Trophoblast cell (in vitro differentiated cells and primary cell): ENCODE measurements around the gene NDUFB11.

Source experiments
- DNase-seq, 2 donors: peaks; one replicate each; pipeline ENCODE4 v3.0.0-alpha.2; 2016
- H2AFZ ChIP-seq: 2 replicates; pipeline ENCODE4 v1.6.1; 2013; ENCODE audit warnings: low read length, moderate library complexity, mild to moderate bottlenecking; ENCODE audit not compliant: insufficient read depth, poor library complexity
- H2AK5ac ChIP-seq: 2 replicates; pipeline ENCODE4 v1.6.1; 2013; ENCODE audit warnings: mild to moderate bottlenecking, low read length
- H2BK120ac ChIP-seq: 2 replicates; pipeline ENCODE4 v1.6.1; 2013; ENCODE audit warnings: low read length, mild to moderate bottlenecking, moderate library complexity; ENCODE audit not compliant: insufficient read depth, poor library complexity
- H2BK12ac ChIP-seq: 2 replicates; pipeline ENCODE4 v1.6.1; 2013; ENCODE audit warnings: mild to moderate bottlenecking, low read length, moderate library complexity
- H2BK5ac ChIP-seq: 2 replicates; pipeline ENCODE4 v1.6.1; 2013; ENCODE audit warnings: low read length, low read depth, moderate library complexity, mild to moderate bottlenecking; ENCODE audit not compliant: poor library complexity
- H3K14ac ChIP-seq: 2 replicates; pipeline ENCODE4 v1.6.1; 2013; ENCODE audit warnings: mild to moderate bottlenecking, low read length
- H3K18ac ChIP-seq: 2 replicates; pipeline ENCODE4 v1.6.1; 2013; ENCODE audit warnings: mild to moderate bottlenecking, low read length
- H3K23ac ChIP-seq: 2 replicates; pipeline ENCODE4 v1.6.1; 2013; ENCODE audit warnings: low read length
- H3K27ac ChIP-seq: 2 replicates; pipeline ENCODE4 v1.5.1; 2013; ENCODE audit warnings: low read depth, mild to moderate bottlenecking, inconsistent platforms, low read length, moderate library complexity
- H3K27me3 ChIP-seq: 2 replicates; pipeline ENCODE4 v1.6.1; 2013; ENCODE audit warnings: inconsistent platforms, mild to moderate bottlenecking, low read length, moderate library complexity; ENCODE audit not compliant: insufficient read depth
- H3K36me3 ChIP-seq, 2 experiments: 1 replicate in 1 of 2; 2 replicates in 1 of 2; pipeline ENCODE4 v1.6.1; 2013; ENCODE audit warnings: low read length in 2 of 2, mild to moderate bottlenecking in 2 of 2, moderate library complexity in 1 of 2; ENCODE audit not compliant: insufficient read depth in 2 of 2, control insufficient read depth in 1 of 2
- H3K4ac ChIP-seq: 2 replicates; pipeline ENCODE4 v1.6.1; 2013; ENCODE audit warnings: low read depth, mild to moderate bottlenecking, low read length, moderate library complexity
- H3K4me1 ChIP-seq, 2 experiments: 1 replicate in 1 of 2; 2 replicates in 1 of 2; pipeline ENCODE4 v1.6.1; 2013; ENCODE audit warnings: low read length in 2 of 2, mild to moderate bottlenecking in 2 of 2, moderate library complexity in 1 of 2; ENCODE audit not compliant: insufficient read depth in 2 of 2, control insufficient read depth in 1 of 2
- H3K4me2 ChIP-seq: 2 replicates; pipeline ENCODE4 v1.6.1; 2013; ENCODE audit warnings: inconsistent platforms, mild to moderate bottlenecking, low read length, moderate library complexity
- H3K4me3 ChIP-seq: 2 replicates; pipeline ENCODE4 v1.5.1; 2013; ENCODE audit warnings: mild to moderate bottlenecking, low read depth, low read length, inconsistent platforms
- H3K79me1 ChIP-seq: one replicate; pipeline ENCODE4 v1.6.1; 2013; ENCODE audit warnings: low read length
- H3K79me2 ChIP-seq: 2 replicates; pipeline ENCODE4 v1.6.1; 2013; ENCODE audit warnings: low read length, mild to moderate bottlenecking; ENCODE audit not compliant: control insufficient read depth, insufficient read depth, poor library complexity
- H3K9ac ChIP-seq: 2 replicates; pipeline ENCODE4 v1.6.1; 2013; ENCODE audit warnings: mild to moderate bottlenecking, low read length
- H3K9me3 ChIP-seq: 2 replicates; pipeline ENCODE4 v1.6.1; 2013; ENCODE audit warnings: low read depth, mild to moderate bottlenecking, control low read depth, inconsistent platforms, low read length; ENCODE audit not compliant: insufficient read depth
- H4K12ac ChIP-seq: 2 replicates; pipeline ENCODE4 v1.6.1; 2013; ENCODE audit warnings: low read depth, mild to moderate bottlenecking, low read length, moderate library complexity
- H4K8ac ChIP-seq: 2 replicates; pipeline ENCODE4 v1.6.1; 2013; ENCODE audit warnings: low read depth, mild to moderate bottlenecking, low read length, moderate library complexity
- H4K91ac ChIP-seq: one replicate; pipeline ENCODE4 v1.6.1; 2013; ENCODE audit warnings: low read depth, mild to moderate bottlenecking, low read length, moderate library complexity
- WGBS: extraction: QIAGEN DNeasy Blood & Tissue Kit; methylation state at CpG from one replicate; pipeline ENCODE4 v1.1.7; 2013; ENCODE audit warnings: missing lambda C conversion rate; ENCODE audit not compliant: insufficient read length, insufficient coverage; ENCODE audit errors: extremely low coverage; 5-methylcytosine and 5-hydroxymethylcytosine counted together

Gene NDUFB11

GRCh38 chrX:47158781-47159180 lies 14.3 kb upstream of the NDUFB11 start:
- H2BK5ac ChIP-seq, result no peak overlapping the region
- H3K79me1 ChIP-seq, result no peaks in the 10 kb centered on the region
- H3K14ac ChIP-seq, result no peak overlapping the region
- H4K91ac ChIP-seq, result no peak overlapping the region
- no peaks in the 10 kb centered on the region for H3K27me3 ChIP-seq
- no CpG with 5 or more reads among the region's 5 CpGs for WGBS
- no peaks in the 10 kb centered on the region for H3K4me1 ChIP-seq
- H3K4ac ChIP-seq, result no peak overlapping the region
- no peak overlapping the region for H2BK120ac ChIP-seq
- H3K27ac ChIP-seq, result no peak overlapping the region
- no peak overlapping the region for H2AK5ac ChIP-seq
- H3K4me2 ChIP-seq, result no peak overlapping the region
- no peak overlapping the region for H3K23ac ChIP-seq
- no peak overlapping the region for H4K12ac ChIP-seq
- H3K9ac ChIP-seq, result no peak overlapping the region
- H4K8ac ChIP-seq, result no peak overlapping the region
- H3K18ac ChIP-seq, result no peak overlapping the region
- no peaks in the 10 kb centered on the region for H3K9me3 ChIP-seq
- no peak overlapping the region for H2AFZ ChIP-seq
- no peaks in the 10 kb centered on the region for H3K79me2 ChIP-seq
- H2BK12ac ChIP-seq, result no peak overlapping the region
- H3K36me3 ChIP-seq, result peaks cover 21 to 22% of the 10 kb centered on the region in 2 experiments
- DNase-seq, result no peak
- H3K4me3 ChIP-seq, result no peak overlapping the region

- no peak overlapping the region for H3K4me2 ChIP-seq
- no peak overlapping the region for H3K14ac ChIP-seq
- no peaks in the 10 kb centered on the region for H3K79me1 ChIP-seq
- no peak overlapping the region for H3K23ac ChIP-seq
- no peaks in the 10 kb centered on the region for H3K4me1 ChIP-seq
- no peak overlapping the region for H2AK5ac ChIP-seq
- H2BK5ac ChIP-seq, result no peak overlapping the region
- no peaks in the 10 kb centered on the region for H3K27me3 ChIP-seq
- no peak overlapping the region for H2AFZ ChIP-seq
- no peaks in the 10 kb centered on the region for H3K79me2 ChIP-seq
- peaks cover 21 to 24% of the 10 kb centered on the region in 2 experiments for H3K36me3 ChIP-seq
- no CpG with 5 or more reads among the region's 16 CpGs for whole genome bisulfite sequencing
- H3K9ac ChIP-seq, result no peak overlapping the region
- H3K27ac ChIP-seq, result no peak overlapping the region
- DNase-seq, result no peak
- H3K9me3 ChIP-seq, result no peaks in the 10 kb centered on the region
- no peak overlapping the region for H2BK12ac ChIP-seq
- H4K8ac ChIP-seq, result no peak overlapping the region
- H4K91ac ChIP-seq, result no peak overlapping the region
- no peak overlapping the region for H4K12ac ChIP-seq
- peak overlapping the region; percentile 27 for H3K4ac ChIP-seq
- H2BK120ac ChIP-seq, result no peak overlapping the region
- no peak overlapping the region for H3K4me3 ChIP-seq
- H3K18ac ChIP-seq, result no peak overlapping the region
Observed at GRCh38 chrX:47158131-47158530, 13.6 kb upstream of the NDUFB11 start.

- no peak overlapping the region for H2BK5ac ChIP-seq
- H2AFZ ChIP-seq, result no peak overlapping the region
- H2AK5ac ChIP-seq, result no peak overlapping the region
Observed at GRCh38 chrX:47156611-47157520, 12.4 kb upstream of the NDUFB11 start.

GRCh38 chrX:47151435-47151834 lies 6.9 kb upstream of the NDUFB11 start:
- Histone ChIP-seq H2BK5ac (no peak overlapping the region), H4K12ac (no peak overlapping the region), H3K4me3 (no peak overlapping the region), H4K91ac (no peak overlapping the region), H3K79me1 (no peaks in the 10 kb centered on the region), H3K9me3 (no peaks in the 10 kb centered on the region), H3K79me2 (peaks cover 11% of the 10 kb centered on the region), H3K9ac (no peak overlapping the region), H3K14ac (no peak overlapping the region), H3K18ac (no peak overlapping the region), H3K36me3 (peaks cover 19 to 21% of the 10 kb centered on the region in 2 experiments), H2AK5ac (no peak overlapping the region), H3K4me1 (peaks cover 3% of the 10 kb centered on the region in 2 experiments), H3K4me2 (no peak overlapping the region), H4K8ac (no peak overlapping the region), H3K23ac (no peak overlapping the region), H2AFZ (no peak overlapping the region), H3K27ac (no peak overlapping the region), H2BK12ac (no peak overlapping the region), H3K4ac (no peak overlapping the region), H2BK120ac (no peak overlapping the region), H3K27me3 (no peaks in the 10 kb centered on the region)
- DNase-seq, result no peak

More at GRCh38 chrX:47156611-47157520, 12.4 kb upstream of the NDUFB11 start:
- H3K9me3 ChIP-seq, result no peaks in the 10 kb centered on the region
- no peak overlapping the region for H2BK12ac ChIP-seq
- no peak overlapping the region for H3K4ac ChIP-seq
- H3K18ac ChIP-seq, result no peak overlapping the region
- no peak overlapping the region for H3K14ac ChIP-seq
- H3K36me3 ChIP-seq, result peaks cover 25 to 26% of the 10 kb centered on the region in 2 experiments
- WGBS, result no CpG with 5 or more reads among the region's 26 CpGs
- no peaks in the 10 kb centered on the region for H3K79me2 ChIP-seq
- no peak overlapping the region for H3K23ac ChIP-seq
- no peaks in the 10 kb centered on the region for H3K27me3 ChIP-seq
- H4K91ac ChIP-seq, result no peak overlapping the region
- no peak for DNase-seq
- no peak overlapping the region for H4K8ac ChIP-seq
- no peaks in the 10 kb centered on the region for H3K4me1 ChIP-seq
- no peak overlapping the region for H3K9ac ChIP-seq
- no peak overlapping the region for H4K12ac ChIP-seq
- no peak overlapping the region for H3K4me2 ChIP-seq
- no peak overlapping the region for H3K4me3 ChIP-seq
- H3K79me1 ChIP-seq, result no peaks in the 10 kb centered on the region
- H3K27ac ChIP-seq, result no peak overlapping the region
- no peak overlapping the region for H2BK120ac ChIP-seq
